ENCODE results near the gene RER1.

RER1 gene

DNA sequence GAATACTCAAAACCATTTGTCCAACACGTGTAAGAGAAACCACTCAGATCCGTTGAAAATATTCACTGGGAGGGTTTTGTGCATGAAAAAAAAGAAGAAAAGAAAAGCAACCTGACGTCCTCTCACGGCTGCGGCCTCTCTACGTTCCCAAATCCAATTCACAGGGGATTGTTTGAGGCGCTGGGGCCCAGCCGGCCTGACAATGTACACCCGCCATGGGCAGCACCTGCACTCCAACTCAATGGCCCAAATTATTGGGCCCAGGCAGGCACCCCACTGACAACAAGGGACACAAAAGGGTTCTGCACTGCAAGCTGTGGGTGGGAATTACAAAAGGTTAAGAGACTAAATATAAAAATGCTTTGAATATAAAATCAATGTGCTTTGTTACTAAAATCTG, 41.8 kb upstream of the RER1 start:
- H3K4me3 ChIP-seq (ENCODE audit: control insufficient read depth, low read depth, low read length) = no peak overlapping the region
- TF ChIP-seq, protein P1, sequence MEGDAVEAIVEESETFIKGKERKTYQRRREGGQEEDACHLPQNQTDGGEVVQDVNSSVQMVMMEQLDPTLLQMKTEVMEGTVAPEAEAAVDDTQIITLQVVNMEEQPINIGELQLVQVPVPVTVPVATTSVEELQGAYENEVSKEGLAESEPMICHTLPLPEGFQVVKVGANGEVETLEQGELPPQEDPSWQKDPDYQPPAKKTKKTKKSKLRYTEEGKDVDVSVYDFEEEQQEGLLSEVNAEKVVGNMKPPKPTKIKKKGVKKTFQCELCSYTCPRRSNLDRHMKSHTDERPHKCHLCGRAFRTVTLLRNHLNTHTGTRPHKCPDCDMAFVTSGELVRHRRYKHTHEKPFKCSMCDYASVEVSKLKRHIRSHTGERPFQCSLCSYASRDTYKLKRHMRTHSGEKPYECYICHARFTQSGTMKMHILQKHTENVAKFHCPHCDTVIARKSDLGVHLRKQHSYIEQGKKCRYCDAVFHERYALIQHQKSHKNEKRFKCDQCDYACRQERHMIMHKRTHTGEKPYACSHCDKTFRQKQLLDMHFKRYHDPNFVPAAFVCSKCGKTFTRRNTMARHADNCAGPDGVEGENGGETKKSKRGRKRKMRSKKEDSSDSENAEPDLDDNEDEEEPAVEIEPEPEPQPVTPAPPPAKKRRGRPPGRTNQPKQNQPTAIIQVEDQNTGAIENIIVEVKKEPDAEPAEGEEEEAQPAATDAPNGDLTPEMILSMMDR (conservative IDR thresholded peaks at IDR 0.05; ENCODE audit: control insufficient read depth, insufficient read depth, low read depth, low read length) = no peak
- DNase-seq (ENCODE audit: low read depth) = no peak

DNA sequence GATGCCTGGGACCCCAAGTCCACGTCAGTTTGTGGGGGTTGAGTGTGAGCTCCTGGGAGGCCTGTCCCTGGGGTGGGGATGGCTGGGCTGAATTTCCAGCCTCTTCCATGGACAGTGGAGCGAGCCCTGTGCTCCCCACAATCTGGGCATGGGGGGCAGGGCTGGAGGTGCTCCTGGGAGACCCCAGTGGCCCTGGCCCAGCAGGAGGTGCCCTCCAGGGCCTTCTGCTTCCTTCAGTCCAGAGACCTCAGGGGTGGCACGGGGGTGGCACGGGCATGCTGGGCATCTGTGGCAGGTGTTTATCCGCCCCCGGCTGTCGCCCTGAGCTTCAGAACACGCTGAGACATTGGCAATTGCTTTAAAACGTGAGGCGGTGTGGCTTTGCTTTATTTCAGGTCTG, 41.1 kb upstream of the RER1 start:
- DNase-seq (ENCODE audit: low read depth) = no peak
- H3K4me3 ChIP-seq (ENCODE audit: control insufficient read depth, low read depth, low read length) = no peak overlapping the region
- TF ChIP-seq, protein P1 (conservative IDR thresholded peaks at IDR 0.05; ENCODE audit: control insufficient read depth, insufficient read depth, low read depth, low read length) = no peak

DNA sequence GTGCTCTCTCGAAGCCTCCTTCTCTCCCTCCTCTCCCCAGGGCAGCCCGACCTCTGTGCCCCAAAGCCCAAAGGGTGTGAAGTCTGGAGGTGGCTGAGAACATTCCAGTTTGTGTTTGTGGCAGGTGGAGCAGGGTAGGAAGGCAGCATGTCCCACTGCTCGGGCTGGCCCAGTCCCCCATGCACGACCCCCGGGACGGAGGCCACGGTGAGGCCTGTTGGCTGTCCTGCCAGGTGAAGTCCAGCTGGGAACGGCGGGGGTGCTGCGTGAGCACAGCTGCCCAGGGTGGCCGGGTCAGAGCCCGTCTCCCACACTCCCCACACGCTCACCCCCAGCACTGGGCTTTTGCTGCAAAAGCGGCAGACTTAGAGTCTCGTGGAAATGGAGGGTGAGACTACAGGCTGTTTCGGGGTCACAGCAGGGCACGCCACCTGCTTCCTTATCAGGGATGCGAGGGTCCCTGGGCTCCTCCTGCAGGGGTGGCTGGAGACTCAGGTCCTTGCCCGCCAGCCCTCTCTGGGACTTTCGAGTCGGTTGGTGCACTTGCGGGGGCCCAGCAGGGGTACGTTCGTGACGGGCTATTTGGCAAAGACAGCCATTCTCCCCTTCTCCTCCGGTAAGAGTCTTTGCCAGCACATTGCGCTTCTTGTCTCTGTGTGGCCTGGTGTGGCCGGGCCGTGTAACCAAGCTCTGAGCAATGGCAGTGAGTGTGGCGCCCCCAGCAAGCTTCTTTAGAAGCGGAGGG, 40.6 kb upstream of the RER1 start:
- TF ChIP-seq, protein P1 (conservative IDR thresholded peaks at IDR 0.05; ENCODE audit: control insufficient read depth, insufficient read depth, low read depth, low read length) = no peak
- H3K4me3 ChIP-seq (ENCODE audit: control insufficient read depth, low read depth, low read length) = no peak overlapping the region
- DNase-seq (ENCODE audit: low read depth) = no peak

DNA sequence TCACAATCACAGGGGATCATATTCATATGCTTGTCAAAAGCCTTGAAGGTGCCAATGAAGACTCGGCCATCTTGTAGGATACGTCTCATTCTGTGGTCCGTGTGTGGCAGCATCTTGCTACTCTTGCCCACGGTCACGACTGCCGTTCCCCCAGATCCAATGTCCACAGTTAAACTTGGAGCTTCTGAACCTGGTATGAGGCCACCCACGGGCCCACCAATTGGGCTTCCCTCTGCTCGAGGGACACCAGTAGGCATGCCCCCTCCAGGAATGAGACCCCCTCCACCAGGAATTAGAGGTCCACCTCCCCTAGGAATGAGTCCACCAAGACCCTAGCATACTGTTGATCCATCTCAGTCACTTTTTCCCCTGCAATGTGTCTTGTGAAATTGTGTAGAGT, 39.9 kb upstream of the RER1 start:
- no peak overlapping the region for H3K4me3 ChIP-seq (ENCODE audit: control insufficient read depth, low read depth, low read length)
- no peak for DNase-seq (ENCODE audit: low read depth)
- TF ChIP-seq, protein P1 (conservative IDR thresholded peaks at IDR 0.05; ENCODE audit: control insufficient read depth, insufficient read depth, low read depth, low read length) = no peak

DNA sequence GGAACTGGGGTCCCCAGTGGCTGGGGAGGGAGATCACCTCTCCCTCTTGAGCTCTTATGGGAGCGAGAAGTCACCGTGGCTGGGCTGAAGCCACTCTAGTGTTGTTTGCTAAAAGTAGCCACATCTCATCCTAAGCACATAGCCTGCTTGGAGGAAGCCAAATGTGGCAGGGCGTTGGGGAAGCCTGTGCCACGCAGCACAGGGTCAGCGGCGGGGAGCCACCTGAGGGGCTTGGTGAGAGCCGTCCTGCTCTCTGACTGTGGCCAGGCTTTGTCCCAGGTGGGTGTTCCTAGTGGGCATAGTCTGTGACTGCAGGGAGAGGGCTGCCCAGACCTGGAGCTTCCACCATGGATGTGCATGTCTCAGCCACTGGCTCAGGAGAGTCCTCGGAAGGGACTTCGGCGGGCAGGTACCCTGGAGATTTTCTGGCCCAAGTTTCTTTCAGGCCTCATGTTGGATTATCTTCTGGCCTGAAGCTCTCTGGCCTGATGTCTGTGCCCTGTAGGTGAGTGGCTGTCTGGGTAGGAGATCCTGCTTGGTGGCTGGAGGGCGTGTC, 39.2 kb upstream of the RER1 start:
- H3K4me3 ChIP-seq (ENCODE audit: control insufficient read depth, low read depth, low read length) = no peak overlapping the region
- no peak for DNase-seq (ENCODE audit: low read depth)
- TF ChIP-seq, protein P1 (conservative IDR thresholded peaks at IDR 0.05; ENCODE audit: control insufficient read depth, insufficient read depth, low read depth, low read length) = no peak

DNA sequence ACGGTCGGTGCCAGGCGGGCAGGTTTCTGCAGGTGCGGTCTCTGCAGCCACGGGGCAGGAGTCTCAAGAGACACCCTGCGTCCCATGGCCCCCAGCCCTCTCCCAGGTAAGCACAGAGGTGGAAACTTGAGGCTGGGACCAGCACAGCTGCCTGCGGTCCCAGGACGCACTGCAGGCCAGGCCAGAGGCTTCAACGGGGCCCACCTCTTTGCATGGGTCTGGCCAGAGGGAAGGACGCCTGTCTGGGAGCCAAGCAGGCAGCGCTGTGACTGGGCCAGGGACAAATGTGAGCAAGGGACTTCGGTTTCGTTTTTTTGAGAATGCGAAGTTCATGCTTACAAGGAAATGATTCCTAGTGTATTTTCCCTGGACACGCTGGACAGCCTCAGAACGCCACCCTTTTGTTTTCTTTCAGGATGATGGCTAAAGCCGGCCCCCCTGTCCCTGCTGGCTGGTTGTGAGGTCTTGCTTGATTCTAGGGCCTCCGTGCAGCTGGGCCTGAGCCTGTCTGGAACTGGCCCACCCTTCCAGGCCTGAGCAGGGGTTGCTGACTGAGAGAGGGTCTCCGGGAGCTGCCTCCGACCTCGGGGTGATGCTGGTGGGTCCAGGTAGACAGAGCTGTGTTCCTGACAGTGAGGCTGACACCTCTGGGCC, 38.6 kb upstream of the RER1 start:
- TF ChIP-seq, protein P1 (conservative IDR thresholded peaks at IDR 0.05; ENCODE audit: control insufficient read depth, insufficient read depth, low read depth, low read length) = no peak
- no peak overlapping the region for H3K4me3 ChIP-seq (ENCODE audit: control insufficient read depth, low read depth, low read length)
- no peak for DNase-seq (ENCODE audit: low read depth)

Data from fibroblast of mammary gland (primary cell).